G401 (cell line): ENCODE measurements around the gene CASK. TPM values are rescaled to one million over a fixed set of nuclear protein-coding genes. Genes with fewer than 3 reads are reported as not detected.
A peak's percentile ranks its signal among the peaks of the same experiment; 100 is the strongest.
"Not testable (repeated sequence)": the region's sequence is repeated elsewhere in the genome, so short reads cannot be mapped to it uniquely, and the experiment has no call there.

Source experiments
- DNase-seq: peaks from one replicate; pipeline ENCODE4 v3.0.0-alpha.2; 2015; ENCODE audit warnings: low spot score
- in situ Hi-C: cut with HindIII; loops from 2 replicates; pipeline ENCODE4 v1.10.0; 2016; ENCODE audit warnings: low sequenced_read_pairs, mixed read lengths
- total RNA-seq: library from RNA; depleted of rRNA; stranded (reverse); fragments of >200 nt; shearing (Covaris generic); gene quantifications from 2 replicates; pipeline ENCODE4 v1.2.3, GENCODE V29; 2014

Gene CASK
- total RNA-seq, 1 experiment from 2014 or later = 43.2 TPM

DNA sequence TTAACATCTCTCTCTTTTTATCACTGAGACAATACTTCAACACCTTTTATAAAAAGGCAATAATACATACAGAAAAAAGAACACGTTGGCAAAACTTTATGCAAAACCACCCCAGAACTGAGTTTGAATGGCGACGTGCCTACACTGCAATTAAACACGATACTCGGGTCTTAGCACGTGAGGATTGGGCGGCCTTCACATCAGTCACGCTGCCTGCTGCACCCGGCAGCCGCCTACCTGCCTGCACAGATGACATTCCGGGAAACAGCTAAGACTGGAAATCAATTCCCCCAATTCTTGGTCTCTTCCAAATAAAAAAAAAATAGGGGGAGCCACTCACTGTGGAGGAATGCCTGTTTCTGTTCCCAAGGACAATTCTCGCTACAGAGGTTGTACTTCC lies 408.0 kb downstream of the CASK start:
- DNase-seq = no peak
- in situ Hi-C loops = no loop called here

DNA sequence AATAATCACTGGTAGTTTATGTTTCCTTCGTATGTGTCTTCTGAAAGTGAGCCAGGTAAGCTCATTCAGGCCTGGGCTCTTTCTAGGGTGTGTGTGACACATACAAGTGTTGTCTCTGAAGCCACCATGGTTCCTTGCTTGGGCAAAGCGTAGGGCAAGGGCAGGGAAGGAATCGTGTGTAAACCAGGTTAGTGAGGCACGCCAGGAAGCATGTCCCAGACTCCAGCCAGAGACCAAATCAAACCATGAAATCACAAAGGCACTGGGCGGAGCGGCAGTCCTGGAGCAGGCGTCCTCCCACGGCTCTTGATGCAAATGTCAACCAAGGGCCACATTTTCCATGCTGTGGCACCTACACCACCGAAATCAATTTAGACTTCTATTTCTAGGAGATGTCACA lies 409.2 kb downstream of the CASK start:
- in situ Hi-C loops = no loop called here
- no peak for DNase-seq

DNA sequence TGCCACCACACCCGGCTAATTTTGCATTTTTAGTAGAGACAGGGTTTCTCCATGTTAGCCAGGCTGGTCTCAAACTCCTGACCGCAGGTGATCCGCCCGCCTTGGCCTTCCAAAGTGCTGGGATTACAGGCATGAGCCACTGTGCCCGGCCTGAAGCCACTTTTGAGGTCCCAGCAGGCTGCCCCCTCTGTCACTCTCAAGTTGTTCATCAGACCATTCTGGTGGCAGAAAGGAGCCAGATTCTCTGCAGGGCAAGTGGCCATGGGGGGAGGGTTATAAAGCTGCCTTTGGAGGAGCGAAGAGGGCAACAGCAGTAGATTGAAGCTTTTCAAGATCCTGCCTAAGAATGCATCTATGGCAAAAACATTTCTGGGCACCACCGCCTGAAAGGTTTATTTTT lies 410.5 kb downstream of the CASK start:
- in situ Hi-C loops, DNase-seq: not testable (repeated sequence)

DNA sequence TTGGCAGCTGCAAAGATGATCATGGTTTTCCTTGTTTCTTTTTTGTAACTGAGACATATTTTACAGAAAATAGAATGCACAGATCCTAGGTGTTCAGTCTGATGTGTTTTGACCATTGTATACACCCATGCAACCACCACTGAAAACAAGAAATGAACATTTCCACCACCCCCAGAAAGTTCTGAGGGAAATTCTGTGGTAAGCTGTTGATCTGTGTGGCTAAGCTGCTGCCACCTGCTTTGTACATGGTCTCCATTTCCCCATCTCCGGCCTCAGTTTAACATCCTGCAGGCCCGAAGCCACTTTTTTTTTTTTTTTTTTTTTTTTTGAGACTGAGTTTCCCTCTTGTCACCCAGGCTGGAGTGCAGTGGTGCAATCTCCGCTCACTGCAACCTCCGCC lies 411.0 kb downstream of the CASK start:
- in situ Hi-C loops = no loop called here

DNA sequence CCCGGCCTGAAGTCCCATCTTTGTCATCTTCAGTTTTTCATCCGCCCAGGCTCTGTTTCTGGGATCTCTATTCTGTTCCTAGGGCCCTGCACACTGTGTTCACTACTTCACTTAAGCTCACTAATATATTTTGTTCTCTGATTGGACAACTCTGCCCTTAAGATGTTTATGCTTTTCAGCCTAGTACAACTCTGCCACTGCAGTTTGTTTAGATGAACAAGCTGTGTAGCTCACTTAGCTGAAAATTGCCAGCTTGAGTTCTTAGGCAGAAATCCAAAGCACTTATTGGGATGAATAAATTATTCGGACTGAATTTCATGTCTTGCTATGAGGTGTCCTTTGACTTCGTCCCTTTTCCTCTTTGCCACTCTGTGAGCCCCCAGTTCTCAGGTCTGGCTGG lies 415.4 kb downstream of the CASK start:
- DNase-seq = no peak
- in situ Hi-C loops = no loop called here

More for the DNA sequence above, 411.0 kb downstream of the CASK start:
- no peak for DNase-seq

DNA sequence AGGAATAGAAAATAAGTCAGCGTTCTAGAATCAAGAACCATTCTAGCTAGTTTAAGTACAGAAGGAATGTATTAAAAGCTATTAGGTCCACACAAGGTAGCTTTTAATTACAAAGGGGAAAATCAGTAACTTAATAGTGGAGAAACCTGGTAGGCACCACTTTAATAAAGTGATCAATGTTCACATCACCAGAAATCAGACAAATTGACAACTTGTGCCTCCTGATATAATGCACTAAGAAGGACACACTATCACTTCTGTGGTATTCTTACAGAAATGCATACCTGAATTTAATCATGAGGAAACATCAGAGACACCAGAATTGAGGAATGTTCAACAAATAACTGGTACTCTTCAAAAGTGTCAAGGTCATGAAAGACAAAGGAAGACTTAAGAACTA lies 421.4 kb downstream of the CASK start:
- in situ Hi-C loops = no loop called here
- DNase-seq = no peak

DNA sequence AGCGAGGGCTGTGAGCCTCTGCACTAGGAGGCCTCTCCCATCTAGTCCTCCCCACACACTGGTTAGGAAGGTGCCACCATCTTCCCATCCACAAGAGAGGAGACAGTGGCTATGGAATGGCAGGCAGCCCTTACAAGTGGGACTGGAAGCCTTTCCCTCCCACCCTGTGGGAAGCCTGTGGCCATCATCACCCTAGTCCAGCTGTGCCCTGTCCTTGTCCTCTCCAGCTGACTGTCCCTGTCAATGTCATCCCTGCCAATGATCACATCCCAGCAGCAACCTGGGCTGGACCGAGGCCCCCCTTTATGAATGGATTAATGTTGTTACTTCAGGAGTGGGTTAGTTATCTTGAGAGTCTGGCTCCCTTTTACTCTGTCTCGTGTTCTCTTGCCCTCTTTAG lies 423.4 kb downstream of the CASK start:
- in situ Hi-C loops = no loop called here
- DNase-seq = no peak

DNA sequence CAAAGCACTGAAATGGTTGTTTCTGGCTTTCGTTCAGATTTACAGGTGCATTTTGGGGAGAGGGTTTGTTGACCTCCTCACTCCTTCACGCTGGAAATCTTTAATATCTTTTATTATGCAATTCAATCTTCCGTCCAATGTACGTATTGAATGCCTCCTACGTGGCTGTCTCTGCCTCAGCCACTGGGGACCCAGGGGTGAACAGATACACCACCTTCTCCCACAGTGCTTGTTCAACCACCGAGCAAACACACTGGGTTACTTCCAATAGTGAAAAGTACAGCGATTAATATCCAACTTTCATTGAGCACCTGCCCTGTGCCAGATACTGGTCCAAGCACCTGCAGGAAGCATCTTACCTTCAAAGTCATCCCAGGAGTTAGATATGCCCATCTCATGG lies 424.2 kb downstream of the CASK start:
- in situ Hi-C loops = no loop called here
- no peak for DNase-seq

DNA sequence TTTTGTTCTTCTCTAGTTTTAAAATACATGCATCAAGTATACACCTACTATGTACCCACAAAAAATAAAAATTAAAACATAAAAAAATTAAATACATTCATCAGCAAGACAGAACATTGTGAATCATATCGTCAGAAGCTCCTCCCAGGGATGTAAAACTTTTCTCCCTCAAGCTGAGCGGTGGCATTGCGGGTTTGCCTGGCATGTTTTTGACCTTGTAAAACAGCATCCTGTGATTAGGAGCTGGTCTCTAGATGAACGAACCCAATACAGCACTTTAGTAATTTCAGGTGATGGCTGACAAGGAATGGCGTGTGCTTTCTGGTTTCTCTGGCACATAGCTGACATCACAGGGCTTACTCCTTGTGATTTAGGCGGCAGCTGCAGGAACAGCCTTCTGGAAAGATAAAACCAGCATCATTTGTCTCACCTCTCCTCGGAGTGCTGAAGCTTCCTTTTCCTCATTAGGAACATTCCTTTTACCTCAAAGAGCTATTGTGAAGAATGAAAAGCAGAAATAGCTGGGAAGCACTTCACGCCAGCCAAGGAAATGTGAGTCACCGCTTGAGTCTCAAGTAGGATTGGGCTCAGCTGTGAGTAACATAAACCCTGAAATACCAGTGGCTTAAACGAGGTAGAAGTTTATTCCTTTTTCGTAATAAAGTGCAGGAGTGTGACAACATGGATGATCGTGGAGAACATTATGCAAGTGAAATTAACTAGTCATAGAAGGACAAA lies 431.9 kb downstream of the CASK start:
- in situ Hi-C loops = no loop called here
- no peak for DNase-seq

DNA sequence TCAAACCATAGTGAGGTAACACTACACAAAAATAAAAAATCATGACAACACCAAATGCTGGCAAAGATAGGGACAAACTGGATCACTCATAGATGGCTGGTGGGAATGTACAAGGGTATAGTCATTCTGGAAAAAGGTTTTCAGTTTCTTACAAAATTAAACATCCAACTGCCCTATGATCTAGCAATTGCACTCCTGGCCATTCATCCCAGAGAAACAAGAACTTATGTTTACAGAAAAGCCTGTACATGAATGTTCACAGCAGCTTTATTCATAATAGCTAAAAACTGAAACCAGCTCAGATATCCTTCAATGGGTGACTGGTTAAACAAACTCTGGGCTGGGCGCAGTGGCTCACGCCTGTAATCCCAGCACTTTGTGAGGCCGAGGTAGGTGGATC lies 432.9 kb downstream of the CASK start:
- DNase-seq = no peak
- in situ Hi-C loops = no loop called here

DNA sequence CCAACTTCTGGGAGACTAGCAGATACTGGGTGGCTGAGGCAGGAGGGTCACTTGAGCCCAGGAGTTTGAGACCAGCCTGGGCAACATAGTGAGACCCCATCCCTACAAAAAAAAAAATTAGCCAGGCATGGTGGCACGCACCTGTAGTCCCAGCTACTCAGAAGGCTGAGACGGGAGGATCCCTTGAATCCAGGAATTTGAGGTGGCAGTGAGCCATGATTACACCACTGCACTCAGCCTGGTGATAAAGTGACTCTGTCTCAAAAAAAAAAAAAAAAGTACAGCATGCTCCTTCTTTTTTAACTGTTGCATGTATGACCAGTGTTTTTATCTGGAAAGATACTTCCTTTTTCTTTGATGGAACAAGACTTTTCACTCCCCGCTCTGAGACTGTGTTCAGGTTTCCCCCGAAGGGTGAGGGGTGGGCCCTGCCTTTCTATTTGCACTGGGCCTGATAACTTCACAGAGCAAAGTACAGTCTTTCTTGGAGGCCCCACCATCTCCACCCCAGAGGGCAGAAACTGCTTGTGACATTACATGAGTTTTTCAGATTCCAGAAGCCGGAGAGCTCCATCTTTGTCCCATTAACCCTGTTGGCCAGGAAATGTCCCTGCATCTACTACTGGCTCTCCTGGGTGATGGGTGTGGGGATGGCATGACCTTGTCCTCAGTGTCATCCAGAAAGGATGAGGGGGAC lies 441.1 kb downstream of the CASK start:
- DNase-seq = no peak
- in situ Hi-C loops = no loop called here

DNA sequence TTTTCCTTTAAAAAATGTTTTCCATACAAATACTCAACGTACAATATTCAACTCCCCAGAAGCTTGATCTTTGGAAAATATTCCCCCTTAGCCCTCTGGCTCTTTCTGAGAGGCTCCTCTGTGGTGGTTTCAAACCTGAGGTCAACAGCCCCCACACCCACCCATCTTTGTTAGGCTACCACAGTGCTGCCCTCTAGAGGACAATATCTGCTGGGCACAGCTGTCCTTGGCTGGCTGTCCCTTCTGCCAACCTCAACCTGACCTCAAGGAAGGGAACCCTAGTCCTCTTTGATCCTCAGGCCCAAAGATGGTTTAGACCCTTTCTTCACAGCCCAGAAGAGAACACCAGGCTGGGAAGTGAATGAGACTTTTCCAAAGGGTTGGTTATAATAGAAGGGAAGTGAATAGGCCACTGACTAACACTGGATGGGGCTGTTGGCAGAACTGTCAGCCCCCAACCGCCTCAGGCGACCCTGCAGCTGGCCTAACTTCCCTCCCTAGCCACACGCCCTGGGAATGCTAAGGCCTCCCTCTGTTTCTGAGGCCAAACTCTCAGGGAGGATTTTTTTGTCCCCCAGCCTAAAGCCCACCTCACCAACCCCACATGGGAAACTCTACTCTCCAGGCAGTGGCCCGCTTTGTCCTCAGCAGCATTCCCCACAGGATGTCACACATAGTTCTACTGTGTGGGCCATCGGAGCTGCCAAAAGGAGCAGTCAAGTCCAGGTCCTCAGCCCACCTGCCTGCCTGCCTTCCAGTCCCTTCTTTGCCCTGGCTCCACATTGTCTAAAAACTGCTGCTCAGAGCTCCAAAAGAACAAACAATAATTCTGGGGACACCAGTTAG lies 441.9 kb downstream of the CASK start:
- in situ Hi-C loops = no loop called here

DNA sequence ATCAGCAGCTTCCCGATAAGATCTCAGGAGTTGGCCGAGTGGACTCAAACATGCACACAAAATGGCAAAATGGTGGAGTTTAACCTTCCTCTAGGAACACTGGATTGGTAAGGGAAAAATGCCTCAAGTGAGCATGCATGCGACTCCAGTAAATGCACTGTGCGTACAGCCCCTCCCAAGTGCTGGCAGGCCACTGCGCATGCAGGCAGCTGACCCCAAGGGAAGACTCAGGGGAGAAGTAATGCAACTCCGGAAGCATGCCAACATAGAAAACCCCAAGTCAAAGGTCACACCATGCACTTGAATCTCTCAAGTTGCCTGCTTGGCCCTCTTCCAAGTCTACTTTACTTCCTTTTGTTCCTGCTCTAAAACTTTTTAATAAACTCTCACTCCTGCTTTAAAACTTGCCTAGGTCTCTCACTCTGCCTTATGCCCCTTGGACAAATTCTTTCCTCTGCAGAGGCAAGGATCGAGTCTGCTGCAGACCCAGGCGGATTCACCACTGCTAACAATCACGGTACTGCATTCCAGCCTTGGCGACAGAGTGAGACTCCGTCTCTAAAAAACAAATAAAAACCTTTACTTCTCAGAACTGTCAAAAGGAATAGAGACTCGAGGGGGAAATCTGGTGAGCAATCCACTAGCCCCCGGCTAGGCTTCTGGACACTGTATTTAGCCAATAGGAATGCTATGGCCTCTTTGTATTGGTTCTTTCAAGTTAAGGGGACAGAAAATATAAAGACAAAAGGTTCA lies 442.7 kb downstream of the CASK start:
- no peak for DNase-seq
- in situ Hi-C loops = no loop called here

More for the DNA sequence above, 441.9 kb downstream of the CASK start:
- DNase-seq = no peak

DNA sequence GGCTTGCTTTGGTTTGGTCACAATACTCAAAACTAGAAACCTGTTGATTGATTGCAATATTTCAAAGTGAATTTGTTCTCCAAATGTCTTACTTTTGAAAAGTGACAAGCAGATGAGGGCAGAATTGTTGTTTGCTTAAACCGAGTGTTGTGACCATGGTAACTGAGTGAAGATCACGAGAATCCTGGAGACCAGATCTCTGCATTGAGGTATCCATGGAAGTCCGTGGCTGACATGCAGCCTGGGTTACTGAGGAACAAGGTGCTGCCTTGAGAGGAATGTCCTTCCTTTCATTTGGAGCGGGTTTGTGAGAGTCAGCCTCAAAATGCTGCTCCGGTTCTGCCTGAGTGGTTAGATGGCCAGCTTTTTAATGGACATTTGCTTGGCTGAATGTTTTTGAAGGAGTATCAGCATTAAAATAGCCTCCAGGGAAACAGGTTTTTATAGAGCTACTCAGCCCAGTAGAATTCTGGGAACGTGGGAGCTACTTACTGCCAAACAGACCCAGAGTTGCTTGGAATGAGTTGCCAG lies 444.9 kb downstream of the CASK start:
- in situ Hi-C loops = no loop called here
- peak; percentile 5 for DNase-seq

DNA sequence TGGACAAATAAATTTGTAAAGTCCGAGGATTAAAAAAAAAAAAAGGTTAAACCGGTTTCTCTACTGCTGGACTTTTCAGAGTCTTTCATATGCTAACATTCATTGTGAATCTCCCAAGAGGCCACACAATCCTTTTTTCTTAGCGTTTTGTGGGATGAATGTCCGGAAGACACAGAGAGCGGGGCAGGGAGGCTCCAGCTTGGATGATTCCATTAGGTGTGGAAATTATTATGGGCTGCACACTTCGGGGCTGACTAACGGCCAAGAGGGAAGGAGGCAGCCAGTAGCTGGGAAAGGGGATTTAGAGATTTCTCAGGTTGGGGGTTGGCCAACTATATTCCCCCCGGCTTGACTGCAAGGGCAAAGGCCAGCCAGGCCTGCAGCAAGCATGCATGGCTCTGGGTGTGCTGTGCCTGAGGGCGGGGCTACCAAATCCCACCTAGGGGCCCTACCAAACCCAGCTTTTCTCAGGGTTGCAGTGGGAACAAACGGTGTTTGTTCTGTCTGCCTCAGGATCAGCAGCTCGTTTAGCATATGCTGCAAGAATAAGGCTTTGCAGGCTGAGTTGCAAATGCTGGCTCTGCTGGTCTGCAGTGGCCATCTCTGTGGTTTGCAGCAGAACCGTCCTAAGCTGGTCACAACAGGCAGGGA lies 447.6 kb downstream of the CASK start:
- no peak for DNase-seq
- in situ Hi-C loops = no loop called here

DNA sequence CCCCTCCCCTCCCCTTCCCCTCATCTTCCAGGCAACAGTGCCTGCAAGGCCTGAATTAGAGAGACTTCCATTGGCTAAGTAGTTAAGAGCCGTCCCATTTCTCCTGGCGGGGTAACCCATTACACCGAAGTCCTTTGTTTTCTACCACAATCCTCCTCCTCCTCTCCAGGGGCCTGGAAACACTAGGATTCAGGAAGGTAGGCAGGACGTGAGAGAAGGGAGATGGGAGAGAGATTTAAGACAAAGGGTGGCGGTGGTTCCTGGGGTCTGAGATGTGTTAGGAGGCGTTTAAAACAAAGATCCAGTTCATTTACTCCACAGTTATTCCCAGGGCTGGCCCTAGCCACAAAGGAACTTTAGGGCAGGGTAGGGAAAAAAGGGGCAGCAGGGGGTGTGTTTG lies 448.2 kb downstream of the CASK start:
- in situ Hi-C loops = no loop called here
- DNase-seq = no peak

DNA sequence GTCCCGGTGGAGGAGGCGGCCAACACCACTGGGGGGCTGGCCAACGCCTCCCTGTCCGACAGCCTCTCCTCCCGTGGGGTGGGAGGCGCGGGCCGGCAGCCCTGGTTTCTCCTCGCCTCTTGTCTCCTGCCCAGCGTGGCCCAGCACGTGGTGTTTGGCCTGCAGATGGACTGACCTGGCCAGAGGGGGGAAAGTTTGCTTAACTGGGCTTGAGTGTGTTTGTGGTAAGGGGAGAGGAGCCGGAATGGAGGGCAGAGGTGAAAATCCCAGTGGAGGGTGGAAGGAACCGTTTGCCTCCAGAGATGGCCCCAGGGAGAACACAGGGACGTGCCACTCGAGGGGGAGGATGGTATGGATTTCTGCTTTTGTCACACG lies 448.6 kb downstream of the CASK start:
- in situ Hi-C loops = no loop called here
- DNase-seq = no peak

DNA sequence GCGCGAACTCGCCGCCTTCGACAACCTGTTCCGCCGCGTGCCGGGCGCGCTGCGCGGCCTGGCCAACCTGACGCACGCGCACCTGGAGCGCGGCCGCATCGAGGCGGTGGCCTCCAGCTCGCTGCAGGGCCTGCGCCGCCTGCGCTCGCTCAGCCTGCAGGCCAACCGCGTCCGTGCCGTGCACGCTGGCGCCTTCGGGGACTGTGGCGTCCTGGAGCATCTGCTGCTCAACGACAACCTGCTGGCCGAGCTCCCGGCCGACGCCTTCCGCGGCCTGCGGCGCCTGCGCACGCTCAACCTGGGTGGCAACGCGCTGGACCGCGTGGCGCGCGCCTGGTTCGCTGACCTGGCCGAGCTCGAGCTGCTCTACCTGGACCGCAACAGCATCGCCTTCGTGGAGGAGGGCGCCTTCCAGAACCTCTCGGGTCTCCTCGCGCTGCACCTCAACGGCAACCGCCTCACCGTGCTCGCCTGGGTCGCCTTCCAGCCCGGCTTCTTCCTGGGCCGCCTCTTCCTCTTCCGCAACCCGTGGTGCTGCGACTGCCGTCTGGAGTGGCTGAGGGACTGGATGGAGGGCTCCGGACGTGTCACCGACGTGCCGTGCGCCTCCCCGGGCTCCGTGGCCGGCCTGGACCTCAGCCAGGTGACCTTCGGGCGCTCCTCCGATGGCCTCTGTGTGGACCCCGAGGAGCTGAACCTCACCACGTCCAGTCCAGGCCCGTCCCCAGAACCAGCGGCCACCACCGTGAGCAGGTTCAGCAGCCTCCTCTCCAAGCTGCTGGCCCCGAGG lies 449.2 kb downstream of the CASK start:
- in situ Hi-C loops = no loop called here
- no peak for DNase-seq
